CD14-positive monocyte (primary cell): Measurements from ENCODE around the gene CCND1. TPM values are rescaled to one million over a fixed set of nuclear protein-coding genes. Genes with fewer than 3 reads are reported as not detected.

Experiments
- DNase-seq, 3 donors: peaks; one replicate each; pipeline ENCODE4 v3.0.0-alpha.2; 2011 to 2022
- H2AFZ ChIP-seq: 2 replicates; pipeline ENCODE4 v1.6.0; 2012; ENCODE audit warnings: mild to moderate bottlenecking, low read depth, low read length, inconsistent platforms; ENCODE audit not compliant: insufficient read depth, poor library complexity, severe bottlenecking
- H3K27ac ChIP-seq, 2 donors: 1 replicate in 1 of 2; 2 replicates in 1 of 2; pipeline ENCODE4 v1.5.1; 2012 to 2013; ENCODE audit warnings: low read length in 2 of 2, control low read depth in 1 of 2, inconsistent platforms in 1 of 2, low read depth in 1 of 2, mild to moderate bottlenecking in 1 of 2
- H3K27me3 ChIP-seq, 2 donors: one replicate each; pipeline versions ENCODE4 v1.6.0 to v1.6.1; 2011 to 2013; ENCODE audit warnings: low read length in 2 of 2; ENCODE audit not compliant: control insufficient read depth in 2 of 2, insufficient read depth in 2 of 2
- H3K36me3 ChIP-seq, 2 donors: replicated peaks in 1 of 2; 1 replicate in 1 of 2; 2 replicates in 1 of 2; pipeline versions ENCODE4 v1.5.1 to v1.6.1; 2012 to 2013; ENCODE audit warnings: low read length in 2 of 2, control low read depth in 1 of 2, inconsistent platforms in 1 of 2, mild to moderate bottlenecking in 1 of 2; ENCODE audit not compliant: insufficient read depth in 2 of 2, control insufficient read depth in 1 of 2
- H3K4me1 ChIP-seq, 2 donors: 1 replicate in 1 of 2; 2 replicates in 1 of 2; pipeline versions ENCODE4 v1.5.1 to v1.6.1; 2012 to 2013; ENCODE audit warnings: low read length in 2 of 2, control low read depth in 1 of 2, inconsistent platforms in 1 of 2, mild to moderate bottlenecking in 1 of 2, moderate library complexity in 1 of 2; ENCODE audit not compliant: insufficient read depth in 2 of 2, control insufficient read depth in 1 of 2
- H3K4me2 ChIP-seq: replicated peaks from 2 replicates; pipeline ENCODE3; 2012; ENCODE audit warnings: low read length, moderate library complexity, mild to moderate bottlenecking; ENCODE audit not compliant: poor library complexity, severe bottlenecking; ENCODE audit errors: extremely low read depth
- H3K4me3 ChIP-seq, 3 experiments: fragments of 200-600 bp in 1 of 3; sonication (generic) in 1 of 3; replicated peaks in 1 of 3; 1 replicate in 2 of 3; 2 replicates in 1 of 3; pipeline ENCODE4 v1.5.1; 2011 to 2013; ENCODE audit warnings: low read length in 3 of 3, mild to moderate bottlenecking in 3 of 3, control low read depth in 2 of 3, low read depth in 2 of 3, inconsistent platforms in 1 of 3, moderate library complexity in 1 of 3
- H3K79me2 ChIP-seq: 2 replicates; pipeline ENCODE4 v1.6.0; 2012; ENCODE audit warnings: mild to moderate bottlenecking, control low read depth, inconsistent platforms, low read length, moderate library complexity; ENCODE audit not compliant: insufficient read depth
- H3K9ac ChIP-seq: 2 replicates; pipeline ENCODE4 v1.6.0; 2017; ENCODE audit warnings: low read length, mild to moderate bottlenecking; ENCODE audit not compliant: insufficient read depth, poor library complexity, severe bottlenecking
- H3K9me3 ChIP-seq, 2 donors: replicated peaks in 1 of 2; 1 replicate in 1 of 2; 2 replicates in 1 of 2; pipeline versions ENCODE4 v1.5.1 to v1.6.1; 2012 to 2013; ENCODE audit warnings: low read length in 2 of 2, control low read depth in 1 of 2; ENCODE audit not compliant: control insufficient read depth in 1 of 2, insufficient read depth in 1 of 2
- H4K20me1 ChIP-seq: 2 replicates; pipeline ENCODE4 v1.6.0; 2012; ENCODE audit warnings: mild to moderate bottlenecking, low read length, control low read depth, moderate library complexity; ENCODE audit not compliant: insufficient read depth
- H3K27ac Mint-ChIP-seq, 7 donors: one replicate each; pipeline ENCODE4 v1.8.0; 2020; ENCODE audit warnings: mild to moderate bottlenecking in 7 of 7, mixed read lengths in 7 of 7, moderate library complexity in 6 of 7, inconsistent platforms in 2 of 7
- H3K27me3 Mint-ChIP-seq, 3 donors: one replicate each; pipeline ENCODE4 v1.8.0; 2021 to 2022; ENCODE audit warnings: low read depth in 3 of 3, mild to moderate bottlenecking in 3 of 3, mixed read lengths in 3 of 3, moderate library complexity in 3 of 3, inconsistent platforms in 1 of 3
- H3K36me3 Mint-ChIP-seq, 2 donors: one replicate each; pipeline ENCODE4 v1.8.0; 2020; ENCODE audit warnings: mixed read lengths in 2 of 2, inconsistent platforms in 1 of 2, mild to moderate bottlenecking in 1 of 2
- H3K4me1 Mint-ChIP-seq: one replicate; pipeline ENCODE4 v1.8.0; 2020; ENCODE audit warnings: mild to moderate bottlenecking, mixed read lengths
- H3K4me3 Mint-ChIP-seq, 2 donors: one replicate each; pipeline ENCODE4 v1.8.0; 2020; ENCODE audit warnings: mild to moderate bottlenecking in 2 of 2, mixed read lengths in 2 of 2, moderate library complexity in 1 of 2
- H3K9me3 Mint-ChIP-seq, 7 donors: one replicate each; pipeline ENCODE4 v1.8.0; 2020 to 2022; ENCODE audit warnings: mixed read lengths in 7 of 7, mild to moderate bottlenecking in 6 of 7, moderate library complexity in 6 of 7, inconsistent platforms in 2 of 7
- WGBS: methylation state at CpG from one replicate; pipeline ENCODE4 v1.1.5; 2013; ENCODE audit warnings: missing lambda C conversion rate; ENCODE audit not compliant: insufficient coverage; 5-methylcytosine and 5-hydroxymethylcytosine counted together
- intact Hi-C, 2 donors: fragments of 100-400 bp; cut with micrococcal nuclease; formaldehyde crosslinking; loops; one replicate each; pipeline versions ENCODE4 v1.15.0 to v1.15.1; 2023
- polyA plus RNA-seq, 3 donors: library from polyadenylated mRNA; depleted of rRNA in 1 of 3; unstranded in 2 of 3; stranded (reverse) in 1 of 3; fragments of 300-500 nt in 2 of 3; fragments of >200 nt in 1 of 3; fragmentation: Illumina TruSeq in 2 of 3; gene quantifications; 1 replicate in 2 of 3; 2 replicates in 1 of 3; pipeline ENCODE4 v1.2.3, GENCODE V29; 2012 to 2021
- TF ChIP-seq, protein P1 (sequence below): fragments of 200-600 bp; IDR thresholded peaks from one replicate; pipeline ENCODE4 v1.8.0; 2022; ENCODE audit warnings: antibody characterized with exemption, mild to moderate bottlenecking

The CCND1 gene
- polyA plus RNA-seq, 3 donors: 0.01 TPM; not detected in 2

- no peak overlapping the region for H3K4me3 ChIP-seq
- no peaks in the 10 kb centered on the region for H4K20me1 ChIP-seq
- intact Hi-C loops: no loop called here
- Mint-ChIP-seq H3K27ac (peak overlapping the region in 1 of 7 donors; percentile 40), H3K4me1 (no peaks in the 10 kb centered on the region), H3K36me3 (no peaks in the 10 kb centered on the region), H3K27me3 (peaks cover 10 to 30% (median 14%) of the 10 kb centered on the region in 3 donors), H3K9me3 (no peaks in the 10 kb centered on the region), H3K4me3 (no peak overlapping the region)
- no peaks in the 10 kb centered on the region for H3K79me2 ChIP-seq
- no peak overlapping the region for H3K4me2 ChIP-seq
- TF ChIP-seq, protein P1, sequence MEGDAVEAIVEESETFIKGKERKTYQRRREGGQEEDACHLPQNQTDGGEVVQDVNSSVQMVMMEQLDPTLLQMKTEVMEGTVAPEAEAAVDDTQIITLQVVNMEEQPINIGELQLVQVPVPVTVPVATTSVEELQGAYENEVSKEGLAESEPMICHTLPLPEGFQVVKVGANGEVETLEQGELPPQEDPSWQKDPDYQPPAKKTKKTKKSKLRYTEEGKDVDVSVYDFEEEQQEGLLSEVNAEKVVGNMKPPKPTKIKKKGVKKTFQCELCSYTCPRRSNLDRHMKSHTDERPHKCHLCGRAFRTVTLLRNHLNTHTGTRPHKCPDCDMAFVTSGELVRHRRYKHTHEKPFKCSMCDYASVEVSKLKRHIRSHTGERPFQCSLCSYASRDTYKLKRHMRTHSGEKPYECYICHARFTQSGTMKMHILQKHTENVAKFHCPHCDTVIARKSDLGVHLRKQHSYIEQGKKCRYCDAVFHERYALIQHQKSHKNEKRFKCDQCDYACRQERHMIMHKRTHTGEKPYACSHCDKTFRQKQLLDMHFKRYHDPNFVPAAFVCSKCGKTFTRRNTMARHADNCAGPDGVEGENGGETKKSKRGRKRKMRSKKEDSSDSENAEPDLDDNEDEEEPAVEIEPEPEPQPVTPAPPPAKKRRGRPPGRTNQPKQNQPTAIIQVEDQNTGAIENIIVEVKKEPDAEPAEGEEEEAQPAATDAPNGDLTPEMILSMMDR: no peak
- peaks cover 2 to 4% of the 10 kb centered on the region in 2 donors for H3K4me1 ChIP-seq
- no peaks in the 10 kb centered on the region for H3K36me3 ChIP-seq
- H3K27me3 ChIP-seq: peaks cover 0 to 11% of the 10 kb centered on the region in 2 donors
- no peaks in the 10 kb centered on the region for H3K9me3 ChIP-seq
- H3K27ac ChIP-seq: no peak overlapping the region
- WGBS: 66% methylated on average over 21 of the region's 28 CpGs
- no peak overlapping the region for H2AFZ ChIP-seq
- no peak for DNase-seq
- no peak overlapping the region for H3K9ac ChIP-seq
Observed at GRCh38 chr11:69647761-69648497, 7.0 kb downstream of the CCND1 start.

GRCh38 chr11:69648679-69649575, 8.0 kb downstream of the CCND1 start:
- Histone ChIP-seq H3K9ac (no peak overlapping the region), H3K79me2 (no peaks in the 10 kb centered on the region)

More at GRCh38 chr11:69648679-69649575, 8.0 kb downstream of the CCND1 start:
- peaks cover 3 to 22% (median 9%) of the 10 kb centered on the region in 3 donors for H3K27me3 Mint-ChIP-seq
- H3K4me2 ChIP-seq: no peak overlapping the region
- no peak overlapping the region for H3K4me3 Mint-ChIP-seq
- H4K20me1 ChIP-seq: no peaks in the 10 kb centered on the region
- H3K9me3 Mint-ChIP-seq: no peaks in the 10 kb centered on the region
- H2AFZ ChIP-seq: no peak overlapping the region
- no peaks in the 10 kb centered on the region for H3K4me1 ChIP-seq
- no peak overlapping the region for H3K27ac ChIP-seq
- intact Hi-C loops: no loop called here
- peak overlapping the region in 1 of 7 donors; percentile 18 for H3K27ac Mint-ChIP-seq
- 98% methylated on average over 29 of the region's 37 CpGs for WGBS
- no peaks in the 10 kb centered on the region for H3K36me3 Mint-ChIP-seq
- no peak for DNase-seq
- no peaks in the 10 kb centered on the region for H3K36me3 ChIP-seq
- no peak overlapping the region for H3K4me3 ChIP-seq
- H3K27me3 ChIP-seq: peaks cover 0 to 6% of the 10 kb centered on the region in 2 donors
- H3K4me1 Mint-ChIP-seq: no peaks in the 10 kb centered on the region
- H3K9me3 ChIP-seq: no peaks in the 10 kb centered on the region
- TF ChIP-seq, protein P1: no peak
